ENCODE results near the gene STX7. TPM values are rescaled to one million over a fixed set of nuclear protein-coding genes. Genes with fewer than 3 reads are reported as not detected.

Gene STX7
- total RNA-seq, 1 donor, result 43.8 TPM

- no peak for DNase-seq (ENCODE audit: insufficient read length, low spot score, missing footprints)
- no peak overlapping the region for H3K4me2 ChIP-seq (ENCODE audit: insufficient read depth, low read length)
- no peak for TF ChIP-seq CTCF (IDR thresholded peaks at IDR 0.05; ENCODE audit: extremely low read depth, low read depth, low read length)
- H3K9me3 ChIP-seq (ENCODE audit: low read depth, low read length), result no peaks in the 10 kb centered on the region
- H3K27me3 ChIP-seq (ENCODE audit: insufficient read depth, low read length), result no peaks in the 10 kb centered on the region
- no peak overlapping the region for H3K4me3 ChIP-seq (ENCODE audit: insufficient read depth, low read length)
- H3K4me1 ChIP-seq (ENCODE audit: insufficient read depth, low read length), result peaks cover 32% of the 10 kb centered on the region
- H3K27ac ChIP-seq (ENCODE audit: low read depth, low read length), result no peak overlapping the region
- H2AFZ ChIP-seq (ENCODE audit: low read length), result no peak overlapping the region
- no peaks in the 10 kb centered on the region for H3K36me3 ChIP-seq (ENCODE audit: insufficient read depth, low read length)
- H3K79me2 ChIP-seq (ENCODE audit: insufficient read depth, low read length), result no peaks in the 10 kb centered on the region
- no peaks in the 10 kb centered on the region for H4K20me1 ChIP-seq (ENCODE audit: insufficient read depth, low read length)
These were observed 102.1 kb downstream of the STX7 start for GRCh38 chr6:132410830-132411229.

GRCh38 chr6:132405143-132405915 is 107.6 kb downstream of the STX7 start:
- H4K20me1 ChIP-seq (ENCODE audit: insufficient read depth, low read length), result no peaks in the 10 kb centered on the region
- peak overlapping the region; percentile 31 for H3K27ac ChIP-seq (ENCODE audit: low read depth, low read length)
- H3K4me1 ChIP-seq (ENCODE audit: insufficient read depth, low read length), result peaks cover 31% of the 10 kb centered on the region
- H3K4me2 ChIP-seq (ENCODE audit: insufficient read depth, low read length), result peak overlapping the region; percentile 50
- no peaks in the 10 kb centered on the region for H3K9me3 ChIP-seq (ENCODE audit: low read depth, low read length)
- H2AFZ ChIP-seq (ENCODE audit: low read length), result no peak overlapping the region
- peak; percentile 39 for DNase-seq (ENCODE audit: insufficient read length, low spot score, missing footprints)
- no peaks in the 10 kb centered on the region for H3K36me3 ChIP-seq (ENCODE audit: insufficient read depth, low read length)
- no peaks in the 10 kb centered on the region for H3K27me3 ChIP-seq (ENCODE audit: insufficient read depth, low read length)
- H3K4me3 ChIP-seq (ENCODE audit: insufficient read depth, low read length), result no peak overlapping the region
- H3K79me2 ChIP-seq (ENCODE audit: insufficient read depth, low read length), result peaks cover 2% of the 10 kb centered on the region
- TF ChIP-seq CTCF (IDR thresholded peaks at IDR 0.05; ENCODE audit: extremely low read depth, low read depth, low read length), result no peak

DNA sequence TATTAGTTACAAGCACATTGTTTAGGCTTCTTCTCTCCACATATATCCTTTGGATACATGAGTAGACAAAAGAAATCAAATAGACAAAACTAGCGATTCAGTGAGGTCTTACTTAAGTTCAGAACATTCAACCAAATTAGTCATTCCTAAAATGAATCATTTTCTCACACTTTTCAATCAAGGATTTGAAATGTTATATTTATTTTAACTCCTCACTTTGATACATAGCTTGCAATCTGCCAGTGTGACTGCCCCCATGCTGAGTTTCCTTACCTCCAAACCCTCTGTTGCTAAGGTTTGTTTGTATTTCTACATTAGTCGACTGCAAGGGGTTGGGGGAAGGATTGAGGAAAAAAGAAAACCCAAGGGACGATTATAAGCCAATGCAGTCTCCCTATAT is 108.2 kb downstream of the STX7 start:
- no peak for TF ChIP-seq CTCF (IDR thresholded peaks at IDR 0.05; ENCODE audit: extremely low read depth, low read depth, low read length)
- peak; percentile 67 for DNase-seq (ENCODE audit: insufficient read length, low spot score, missing footprints)
- Histone ChIP-seq H3K4me3 (ENCODE audit: insufficient read depth, low read length) (no peak overlapping the region), H3K4me2 (ENCODE audit: insufficient read depth, low read length) (peak overlapping the region; percentile 50), H3K36me3 (ENCODE audit: insufficient read depth, low read length) (no peaks in the 10 kb centered on the region), H3K27ac (ENCODE audit: low read depth, low read length) (peak overlapping the region; percentile 31), H3K27me3 (ENCODE audit: insufficient read depth, low read length) (no peaks in the 10 kb centered on the region), H3K4me1 (ENCODE audit: insufficient read depth, low read length) (peaks cover 36% of the 10 kb centered on the region), H2AFZ (ENCODE audit: low read length) (no peak overlapping the region), H4K20me1 (ENCODE audit: insufficient read depth, low read length) (no peaks in the 10 kb centered on the region), H3K9me3 (ENCODE audit: low read depth, low read length) (no peaks in the 10 kb centered on the region), H3K79me2 (ENCODE audit: insufficient read depth, low read length) (peaks cover 2% of the 10 kb centered on the region)

- no peak for DNase-seq (ENCODE audit: insufficient read length, low spot score, missing footprints)
- no peak overlapping the region for H3K4me3 ChIP-seq (ENCODE audit: insufficient read depth, low read length)
- H3K27me3 ChIP-seq (ENCODE audit: insufficient read depth, low read length), result no peaks in the 10 kb centered on the region
- peak overlapping the region; percentile 50 for H3K4me2 ChIP-seq (ENCODE audit: insufficient read depth, low read length)
- H4K20me1 ChIP-seq (ENCODE audit: insufficient read depth, low read length), result no peaks in the 10 kb centered on the region
- H3K27ac ChIP-seq (ENCODE audit: low read depth, low read length), result no peak overlapping the region
- peaks cover 2% of the 10 kb centered on the region for H3K79me2 ChIP-seq (ENCODE audit: insufficient read depth, low read length)
- no peaks in the 10 kb centered on the region for H3K36me3 ChIP-seq (ENCODE audit: insufficient read depth, low read length)
- no peaks in the 10 kb centered on the region for H3K9me3 ChIP-seq (ENCODE audit: low read depth, low read length)
- peaks cover 40% of the 10 kb centered on the region for H3K4me1 ChIP-seq (ENCODE audit: insufficient read depth, low read length)
- no peak overlapping the region for H2AFZ ChIP-seq (ENCODE audit: low read length)
- TF ChIP-seq CTCF (IDR thresholded peaks at IDR 0.05; ENCODE audit: extremely low read depth, low read depth, low read length), result no peak
These were observed 108.6 kb downstream of the STX7 start for GRCh38 chr6:132404330-132404729.

Measured in osteoblast (primary cell).